Spinal cord (tissue), 10 donors: ENCODE measurements around the gene ADGRF5. TPM values are rescaled to one million over a fixed set of nuclear protein-coding genes. Genes with fewer than 3 reads are reported as not detected.

Experiments
- DNase-seq, 6 donors: peaks; one replicate each; pipeline versions ENCODE4 v3.0.0 to v3.0.0-alpha.2; 2013 to 2015; ENCODE audit warnings: low spot score in 6 of 6, low read depth in 4 of 6
- H3K27ac ChIP-seq: one replicate; pipeline ENCODE4 v1.5.1; 2013; ENCODE audit warnings: low read depth, low read length, control low read depth
- H3K27me3 ChIP-seq: one replicate; pipeline ENCODE4 v1.6.1; 2013; ENCODE audit warnings: low read length; ENCODE audit not compliant: control insufficient read depth, insufficient read depth
- H3K36me3 ChIP-seq: one replicate; pipeline ENCODE4 v1.6.1; 2013; ENCODE audit warnings: low read length; ENCODE audit not compliant: control insufficient read depth, insufficient read depth
- H3K4me1 ChIP-seq: one replicate; pipeline ENCODE4 v1.6.1; 2013; ENCODE audit warnings: low read length; ENCODE audit not compliant: control insufficient read depth, insufficient read depth
- H3K4me3 ChIP-seq: one replicate; pipeline ENCODE4 v1.5.1; 2013; ENCODE audit warnings: low read depth, low read length, control low read depth
- H3K9me3 ChIP-seq: one replicate; pipeline ENCODE4 v1.6.1; 2013; ENCODE audit warnings: low read length; ENCODE audit not compliant: control insufficient read depth, insufficient read depth
- WGBS: methylation state at CpG from one replicate; pipeline ENCODE4 v1.1.5; 2013; ENCODE audit warnings: missing lambda C conversion rate; ENCODE audit not compliant: insufficient coverage; 5-methylcytosine and 5-hydroxymethylcytosine counted together
- polyA plus RNA-seq, 2 donors: library from polyadenylated mRNA; unstranded; fragments of 120-200 nt; gene quantifications; one replicate each; pipeline ENCODE4 v1.2.1, GENCODE V29; 2013; ENCODE audit not compliant: insufficient read length in 2 of 2
- total RNA-seq, 2 donors: library from RNA; depleted of rRNA in 1 of 2; stranded (reverse); fragments of 120-200 nt in 1 of 2; fragments of >200 nt in 1 of 2; gene quantifications; one replicate each; pipeline versions ENCODE4 v1.2.3 to v1.2.4, GENCODE V29; 2013 to 2014
- donor health status: healthy.

ADGRF5 gene
- total and polyA plus RNA-seq, 4 donors = 8.7 to 28.2 (median 13.6) TPM

- no peaks in the 10 kb centered on the region for H3K36me3 ChIP-seq
- no peak for DNase-seq
- H3K4me1 ChIP-seq = no peaks in the 10 kb centered on the region
- H3K4me3 ChIP-seq = peak overlapping the region; percentile 10
- H3K27ac ChIP-seq = no peak overlapping the region
- no peaks in the 10 kb centered on the region for H3K9me3 ChIP-seq
- H3K27me3 ChIP-seq = no peaks in the 10 kb centered on the region
- WGBS = no CpG with 5 or more reads among the region's 4 CpGs
Observed at GRCh38 chr6:46954837-46955451, 33.2 kb upstream of the ADGRF5 start.

- H3K36me3 ChIP-seq = no peaks in the 10 kb centered on the region
- 87% methylated on average over 3 of the region's 4 CpGs for WGBS
- H3K4me3 ChIP-seq = no peak overlapping the region
- no peaks in the 10 kb centered on the region for H3K4me1 ChIP-seq
- no peak overlapping the region for H3K27ac ChIP-seq
- DNase-seq = no peak
- H3K27me3 ChIP-seq = no peaks in the 10 kb centered on the region
- no peaks in the 10 kb centered on the region for H3K9me3 ChIP-seq
Observed at GRCh38 chr6:46953921-46954320, 32.2 kb upstream of the ADGRF5 start.

GRCh38 chr6:46949632-46950280 lies 28.0 kb upstream of the ADGRF5 start:
- no peak overlapping the region for H3K27ac ChIP-seq
- no peaks in the 10 kb centered on the region for H3K4me1 ChIP-seq
- no peaks in the 10 kb centered on the region for H3K36me3 ChIP-seq
- no peak overlapping the region for H3K4me3 ChIP-seq
- H3K27me3 ChIP-seq = no peaks in the 10 kb centered on the region
- no peak for DNase-seq
- H3K9me3 ChIP-seq = no peaks in the 10 kb centered on the region
- WGBS = no CpG with 5 or more reads among the region's 8 CpGs

GRCh38 chr6:46948699-46949098 lies 27.0 kb upstream of the ADGRF5 start:
- 97% methylated on average over 3 of the region's 8 CpGs for WGBS

GRCh38 chr6:46947497-46947896 lies 25.8 kb upstream of the ADGRF5 start:
- 86% methylated on average over 1 of the region's 5 CpGs for WGBS
- H3K27ac ChIP-seq = no peak overlapping the region
- no peak for DNase-seq

More at GRCh38 chr6:46948699-46949098, 27.0 kb upstream of the ADGRF5 start:
- no peaks in the 10 kb centered on the region for H3K27me3 ChIP-seq
- H3K36me3 ChIP-seq = no peaks in the 10 kb centered on the region
- no peak for DNase-seq
- H3K27ac ChIP-seq = peak overlapping the region; percentile 18
- H3K9me3 ChIP-seq = no peaks in the 10 kb centered on the region
- no peaks in the 10 kb centered on the region for H3K4me1 ChIP-seq
- H3K4me3 ChIP-seq = no peak overlapping the region

GRCh38 chr6:46940433-46941226 lies 18.9 kb upstream of the ADGRF5 start:
- Histone ChIP-seq H3K4me3 (no peak overlapping the region), H3K27ac (no peak overlapping the region), H3K27me3 (no peaks in the 10 kb centered on the region), H3K9me3 (no peaks in the 10 kb centered on the region), H3K36me3 (no peaks in the 10 kb centered on the region), H3K4me1 (no peaks in the 10 kb centered on the region)
- no peak for DNase-seq
- 71% methylated on average over 1 of the region's 1 CpG for WGBS

More at GRCh38 chr6:46947497-46947896, 25.8 kb upstream of the ADGRF5 start:
- Histone ChIP-seq H3K36me3 (no peaks in the 10 kb centered on the region), H3K4me3 (no peak overlapping the region), H3K4me1 (no peaks in the 10 kb centered on the region), H3K27me3 (no peaks in the 10 kb centered on the region), H3K9me3 (no peaks in the 10 kb centered on the region)

GRCh38 chr6:46937642-46938041 lies 15.9 kb upstream of the ADGRF5 start:
- no peak overlapping the region for H3K4me3 ChIP-seq
- H3K4me1 ChIP-seq = no peaks in the 10 kb centered on the region
- H3K27ac ChIP-seq = no peak overlapping the region
- DNase-seq = no peak
- H3K27me3 ChIP-seq = no peaks in the 10 kb centered on the region
- H3K9me3 ChIP-seq = no peaks in the 10 kb centered on the region
- H3K36me3 ChIP-seq = no peaks in the 10 kb centered on the region
- 94% methylated on average over 2 of the region's 4 CpGs for WGBS

DNA sequence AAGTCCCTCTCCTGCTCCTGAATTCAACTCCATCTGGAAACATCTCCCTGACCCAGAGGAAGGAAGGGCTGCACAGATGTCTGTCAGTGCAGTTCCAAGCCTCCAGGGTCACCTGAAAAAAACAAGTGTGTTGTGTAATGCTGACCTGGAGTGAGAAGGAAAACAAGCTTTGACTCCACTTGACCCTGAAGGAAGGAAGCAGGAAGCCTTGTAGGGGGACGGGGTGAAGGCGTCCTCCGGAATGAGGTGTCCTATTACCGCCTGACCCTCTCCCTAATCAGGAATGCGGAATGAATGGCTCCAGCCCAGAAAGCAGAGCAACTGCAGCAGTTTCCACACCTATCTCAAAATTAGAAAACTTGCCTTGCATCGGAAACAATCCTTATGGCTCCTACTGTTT lies 13.9 kb upstream of the ADGRF5 start:
- DNase-seq = peak in 1 of 6 donors; percentile 17
- no peaks in the 10 kb centered on the region for H3K27me3 ChIP-seq
- no peaks in the 10 kb centered on the region for H3K4me1 ChIP-seq
- peak overlapping the region; percentile 6 for H3K27ac ChIP-seq
- no peaks in the 10 kb centered on the region for H3K9me3 ChIP-seq
- H3K4me3 ChIP-seq = no peak overlapping the region
- WGBS = 71% methylated on average over 5 of the region's 6 CpGs
- H3K36me3 ChIP-seq = no peaks in the 10 kb centered on the region

DNA sequence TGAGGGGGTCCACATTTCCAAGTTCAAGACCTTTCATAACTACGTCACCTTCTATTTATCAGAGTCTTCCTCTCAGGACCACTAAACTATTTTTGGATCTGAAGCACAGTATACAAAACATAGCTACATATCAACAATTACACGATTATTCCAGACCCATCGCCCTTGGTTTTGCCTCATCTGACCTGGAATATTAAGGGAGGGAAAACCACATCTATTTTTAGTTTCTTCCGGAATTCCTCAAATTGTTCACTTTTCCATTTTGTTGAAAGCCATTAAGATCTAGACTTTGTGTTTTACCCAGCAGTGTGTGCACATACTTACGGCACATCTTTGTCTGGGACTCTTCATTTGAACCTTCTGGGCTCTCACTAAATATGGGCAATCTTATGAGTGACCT lies 12.0 kb upstream of the ADGRF5 start:
- Histone ChIP-seq H3K9me3 (no peaks in the 10 kb centered on the region), H3K27me3 (no peaks in the 10 kb centered on the region), H3K27ac (no peak overlapping the region), H3K4me3 (no peak overlapping the region), H3K4me1 (no peaks in the 10 kb centered on the region), H3K36me3 (no peaks in the 10 kb centered on the region)
- WGBS = 96% methylated on average over 3 of the region's 5 CpGs
- no peak for DNase-seq
